Measurements from ENCODE around the gene ANP32A. TPM values are rescaled to one million over a fixed set of nuclear protein-coding genes. Genes with fewer than 3 reads are reported as not detected.
A peak's percentile ranks its signal among the peaks of the same experiment; 100 is the strongest.

The ANP32A gene
- total RNA-seq, 1 donor from 2014 or later: 275 TPM

DNA sequence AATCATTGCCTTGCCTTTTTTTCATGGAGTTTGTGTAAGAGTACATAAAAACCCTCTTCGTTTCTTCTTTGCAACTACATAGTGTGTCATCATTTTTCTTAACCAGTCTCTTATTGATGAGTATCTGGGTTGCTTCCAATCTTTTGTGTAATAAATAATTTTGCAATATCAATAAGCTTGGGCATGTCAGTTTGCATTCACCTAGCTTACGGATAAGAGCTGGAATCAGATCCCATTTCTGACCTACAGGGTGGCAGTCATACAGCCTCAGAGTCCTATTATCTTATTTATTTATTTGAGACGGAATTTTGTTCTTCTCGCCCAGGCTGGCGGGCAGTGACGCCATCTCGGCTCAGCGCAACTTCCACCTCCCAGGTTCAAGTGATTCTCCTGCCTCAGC, 18.3 kb downstream of the ANP32A start:
- Mint-ChIP-seq H3K4me1 (ENCODE audit: low read depth) (peaks cover 77% of the 10 kb centered on the region), H3K9me3 (no peaks in the 10 kb centered on the region), H3K27ac (no peak overlapping the region), H3K4me3 (no peak overlapping the region), H3K27me3 (ENCODE audit: insufficient read depth) (no peaks in the 10 kb centered on the region), H3K36me3 (ENCODE audit: low read depth) (peaks cover 29% of the 10 kb centered on the region)
- intact Hi-C loops (cut with micrococcal nuclease): no loop called here
- no peak for DNase-seq (ENCODE audit: low spot score)

DNA sequence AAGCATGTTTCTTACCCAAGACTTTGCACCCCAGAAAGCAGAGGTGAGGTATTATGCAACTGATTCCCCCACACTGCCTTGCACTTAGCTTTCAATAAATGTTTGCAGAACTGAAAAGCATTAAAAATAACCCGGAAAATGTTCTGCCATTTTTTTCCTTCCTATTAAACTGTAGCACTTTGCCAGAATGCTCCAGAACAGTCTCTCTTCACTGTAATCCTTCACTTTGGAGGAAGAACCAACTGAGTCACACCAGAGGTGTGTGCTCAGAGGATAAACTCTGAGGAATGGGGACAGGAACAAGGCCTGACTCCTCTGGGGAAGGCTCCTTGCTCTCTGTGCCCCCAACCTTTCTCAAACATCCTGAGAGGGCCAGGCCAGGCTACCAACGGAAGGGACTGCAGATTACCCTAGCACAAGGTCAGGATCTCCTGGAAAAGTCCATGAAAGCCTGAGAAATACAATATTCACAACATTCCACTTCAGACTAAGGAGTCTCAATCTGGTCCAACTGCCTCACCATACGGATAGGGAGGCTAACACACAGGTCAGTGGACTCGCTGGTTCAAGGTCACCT, 19.0 kb downstream of the ANP32A start:
- H3K27me3 Mint-ChIP-seq (ENCODE audit: insufficient read depth): no peaks in the 10 kb centered on the region

DNA sequence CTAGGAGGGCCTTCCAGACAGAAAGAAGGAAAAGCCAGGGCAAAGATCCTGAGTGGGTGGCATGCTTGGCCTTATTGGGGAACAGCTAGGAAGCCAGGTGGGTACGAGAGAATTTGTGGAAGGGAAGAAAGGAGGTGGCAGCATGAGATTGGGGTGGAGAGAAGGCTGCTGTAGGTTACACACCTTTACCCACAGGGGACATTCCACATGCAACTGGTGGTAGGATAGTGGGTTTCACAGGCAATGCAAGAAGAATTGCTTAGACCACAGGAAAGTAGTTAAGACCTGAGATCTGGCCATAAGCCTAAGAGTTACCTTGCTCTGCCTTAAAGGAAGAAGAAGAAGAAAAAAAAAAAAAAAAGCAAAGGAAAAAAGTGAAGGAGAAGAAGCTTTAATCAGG, 19.8 kb downstream of the ANP32A start:
- Mint-ChIP-seq H3K4me1 (ENCODE audit: low read depth) (peaks cover 80% of the 10 kb centered on the region), H3K36me3 (ENCODE audit: low read depth) (peaks cover 22% of the 10 kb centered on the region), H3K27me3 (ENCODE audit: insufficient read depth) (no peaks in the 10 kb centered on the region), H3K4me3 (no peak overlapping the region), H3K9me3 (no peaks in the 10 kb centered on the region), H3K27ac (no peak overlapping the region)
- intact Hi-C loops (cut with micrococcal nuclease): no loop called here
- no peak for DNase-seq (ENCODE audit: low spot score)

More for the DNA sequence above, 19.0 kb downstream of the ANP32A start:
- Mint-ChIP-seq H3K4me1 (ENCODE audit: low read depth) (peaks cover 80% of the 10 kb centered on the region), H3K4me3 (no peak overlapping the region), H3K9me3 (no peaks in the 10 kb centered on the region), H3K27ac (no peak overlapping the region), H3K36me3 (ENCODE audit: low read depth) (peaks cover 26% of the 10 kb centered on the region)
- no peak for DNase-seq (ENCODE audit: low spot score)
- intact Hi-C loops (cut with micrococcal nuclease): no loop called here

DNA sequence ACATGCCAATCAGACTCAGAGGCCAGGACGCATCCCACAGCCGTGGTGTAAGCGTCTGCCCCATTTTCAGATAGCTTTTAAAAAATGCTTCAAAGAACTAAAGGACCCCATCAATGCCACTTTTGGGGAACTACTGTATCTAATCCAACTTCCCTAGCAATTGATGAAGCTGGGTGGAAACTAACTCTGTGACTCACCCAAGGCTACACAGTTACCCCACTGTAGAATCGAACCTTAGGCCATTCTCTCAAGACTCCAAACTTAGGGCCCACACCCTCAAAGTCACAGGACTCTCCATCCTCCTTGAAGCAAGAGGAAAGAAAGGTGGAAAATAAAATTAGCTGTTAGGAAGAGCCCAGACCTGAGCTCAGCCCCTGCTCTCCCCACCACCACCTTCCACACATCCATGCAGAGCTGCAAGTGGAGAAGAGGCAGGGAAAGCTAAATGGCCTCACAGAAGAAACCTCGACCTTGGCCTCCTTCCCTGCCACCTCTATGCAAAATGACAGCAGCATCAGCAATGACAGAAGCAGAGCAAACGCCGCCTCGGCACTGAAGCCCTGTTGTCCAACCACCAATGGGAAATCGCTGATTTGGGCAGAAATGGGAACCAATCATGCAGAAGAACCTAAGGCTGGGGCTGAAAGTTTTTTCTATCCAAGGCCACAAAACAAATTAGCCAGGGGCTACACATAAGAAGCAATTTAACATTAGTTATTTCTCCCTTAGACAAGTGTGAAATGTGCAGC, 22.2 kb downstream of the ANP32A start:
- Mint-ChIP-seq H3K27me3 (ENCODE audit: insufficient read depth) (no peaks in the 10 kb centered on the region), H3K4me1 (ENCODE audit: low read depth) (peaks cover 97% of the 10 kb centered on the region), H3K9me3 (no peaks in the 10 kb centered on the region), H3K36me3 (ENCODE audit: low read depth) (peaks cover 28% of the 10 kb centered on the region), H3K27ac (peak overlapping the region; percentile 61), H3K4me3 (no peak overlapping the region)
- intact Hi-C loops (cut with micrococcal nuclease): loop anchor here (5.0 to 10.0 kb wide), 2 partner anchors 34 to 1296 kb away; partner anchors contain the start of gene TLE3
- DNase-seq (ENCODE audit: low spot score): no peak

DNA sequence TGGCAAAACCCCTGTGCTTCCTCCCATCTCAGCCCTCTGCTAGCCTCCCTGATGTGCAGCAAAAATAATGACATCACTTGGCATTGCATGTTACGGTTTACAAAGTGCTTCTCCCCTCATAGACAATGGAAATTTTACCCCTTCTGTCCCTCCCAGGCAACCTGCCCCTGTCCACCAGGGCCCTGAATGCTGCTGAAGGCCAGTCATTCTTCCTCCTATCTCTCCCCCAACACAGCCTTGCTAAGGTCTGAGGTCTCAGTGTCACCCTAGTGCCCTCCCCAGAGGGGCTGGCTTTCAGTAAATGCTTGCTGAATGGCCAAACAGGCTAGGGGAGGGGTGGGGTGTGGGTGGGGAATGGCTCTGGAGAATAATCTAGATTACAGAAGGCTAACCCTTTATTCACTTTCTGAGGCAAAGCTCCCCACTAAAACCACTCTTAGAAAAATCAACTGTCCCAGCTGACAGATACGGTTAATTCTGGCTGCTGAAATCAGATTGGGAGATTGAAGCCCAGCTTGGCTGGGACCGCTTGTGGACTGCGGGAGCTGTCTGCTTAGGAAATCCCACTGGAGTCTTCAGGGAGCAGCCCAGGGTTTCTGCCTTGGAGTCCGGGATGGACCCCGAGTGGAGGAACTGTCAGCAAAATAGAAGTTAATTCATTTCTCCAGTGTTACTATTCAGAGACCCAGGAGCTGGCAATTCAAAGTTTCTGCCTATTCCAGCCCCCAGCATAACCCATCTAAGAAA, 22.9 kb downstream of the ANP32A start:
- H3K4me1 Mint-ChIP-seq (ENCODE audit: low read depth): peaks cover 97% of the 10 kb centered on the region
- H3K9me3 Mint-ChIP-seq: no peaks in the 10 kb centered on the region
- H3K4me3 Mint-ChIP-seq: peak overlapping the region; percentile 61
- no peaks in the 10 kb centered on the region for H3K27me3 Mint-ChIP-seq (ENCODE audit: insufficient read depth)
- DNase-seq (ENCODE audit: low spot score): no peak
- intact Hi-C loops (cut with micrococcal nuclease): loop anchor here (1.0 to 10.0 kb wide), 5 partner anchors 15 to 1297 kb away; partner anchors contain the start of gene TLE3
- peaks cover 35% of the 10 kb centered on the region for H3K36me3 Mint-ChIP-seq (ENCODE audit: low read depth)
- peak overlapping the region; percentile 90 for H3K27ac Mint-ChIP-seq

DNA sequence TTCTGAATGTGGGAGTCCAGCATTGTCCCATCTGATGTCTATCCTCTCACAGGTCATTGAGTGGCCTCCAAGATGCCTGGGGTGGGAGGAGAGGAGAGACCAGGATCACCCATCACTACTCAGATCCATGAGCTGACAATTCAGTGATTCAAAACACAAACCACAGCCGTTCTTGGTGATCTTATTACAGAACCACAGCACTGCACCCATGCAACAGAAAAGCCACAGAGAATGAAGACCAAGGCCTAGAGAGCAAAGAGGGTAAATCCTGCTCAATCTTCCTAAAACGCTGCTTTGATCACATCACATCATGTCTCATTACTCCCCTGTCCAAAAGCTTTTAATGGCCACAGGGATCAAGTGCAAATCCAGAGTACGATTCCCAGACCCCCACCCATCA, 23.5 kb downstream of the ANP32A start:
- H3K4me1 Mint-ChIP-seq (ENCODE audit: low read depth): peaks cover 97% of the 10 kb centered on the region
- no peaks in the 10 kb centered on the region for H3K9me3 Mint-ChIP-seq
- peak; percentile 30 for DNase-seq (ENCODE audit: low spot score)
- H3K4me3 Mint-ChIP-seq: peak overlapping the region; percentile 61
- intact Hi-C loops (cut with micrococcal nuclease): loop anchor here (1.0 to 10.0 kb wide), 5 partner anchors 15 to 1298 kb away; partner anchors contain the start of gene TLE3
- peaks cover 35% of the 10 kb centered on the region for H3K36me3 Mint-ChIP-seq (ENCODE audit: low read depth)
- peak overlapping the region; percentile 90 for H3K27ac Mint-ChIP-seq
- no peaks in the 10 kb centered on the region for H3K27me3 Mint-ChIP-seq (ENCODE audit: insufficient read depth)

DNA sequence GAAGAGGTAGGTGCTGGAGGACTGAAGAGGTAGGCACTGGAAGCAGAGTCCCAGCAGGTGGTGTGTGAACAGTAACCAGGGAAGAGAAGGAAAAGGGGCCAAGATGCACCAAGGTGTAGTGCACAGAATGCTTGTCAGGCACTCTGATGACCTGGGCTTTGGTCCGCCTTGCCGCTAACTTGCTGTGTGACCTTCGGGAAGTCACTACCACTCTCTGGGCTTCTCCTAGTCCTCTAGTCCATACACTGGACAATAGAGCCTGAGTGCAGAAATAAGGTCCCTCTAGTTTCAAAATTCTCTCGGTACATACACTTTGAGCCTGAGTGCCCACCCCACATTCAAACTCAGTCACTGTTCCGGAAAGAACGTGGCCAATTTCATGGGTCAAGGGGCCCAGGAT, 24.1 kb downstream of the ANP32A start:
- intact Hi-C loops (cut with micrococcal nuclease): loop anchor here (5.0 to 10.0 kb wide), 2 partner anchors 36 to 1298 kb away; partner anchors contain the start of gene TLE3
- Mint-ChIP-seq H3K4me3 (peak overlapping the region; percentile 61), H3K27ac (no peak overlapping the region), H3K27me3 (ENCODE audit: insufficient read depth) (no peaks in the 10 kb centered on the region), H3K4me1 (ENCODE audit: low read depth) (peaks cover 97% of the 10 kb centered on the region), H3K36me3 (ENCODE audit: low read depth) (peaks cover 34% of the 10 kb centered on the region), H3K9me3 (no peaks in the 10 kb centered on the region)
- no peak for DNase-seq (ENCODE audit: low spot score)

DNA sequence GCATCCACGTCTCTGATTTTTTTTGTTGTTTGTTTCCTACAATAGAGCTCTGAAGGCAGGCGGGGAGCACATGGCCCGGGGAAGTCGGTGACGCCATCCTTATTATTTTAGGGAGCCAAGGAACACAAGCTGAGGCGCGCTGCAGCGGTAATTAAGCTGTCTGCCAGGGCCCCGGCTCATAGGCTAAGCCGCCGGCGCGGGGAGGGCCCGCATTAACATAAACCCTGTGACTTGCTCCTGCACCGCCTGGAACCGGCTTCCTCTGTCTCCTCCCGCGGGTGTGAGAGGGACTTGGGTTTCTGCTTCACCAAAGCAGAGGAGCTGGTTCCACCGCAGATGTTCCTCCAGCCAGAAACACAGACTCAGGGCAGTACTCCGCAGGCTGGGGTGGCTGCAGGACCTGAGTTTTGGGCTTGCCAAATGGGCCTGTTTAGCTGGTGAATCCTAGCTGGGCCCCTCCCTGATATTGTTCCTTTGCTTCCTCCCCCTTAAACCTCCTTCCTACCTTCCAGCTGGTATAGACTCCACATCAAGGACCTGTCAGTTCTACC, 25.3 kb downstream of the ANP32A start:
- intact Hi-C loops (cut with micrococcal nuclease): loop anchor here (5.0 to 10.0 kb wide), 2 partner anchors 37 to 1299 kb away; partner anchors contain the start of gene TLE3
- peak; percentile 73 for DNase-seq (ENCODE audit: low spot score)
- H3K4me1 Mint-ChIP-seq (ENCODE audit: low read depth): peaks cover 98% of the 10 kb centered on the region
- H3K27me3 Mint-ChIP-seq (ENCODE audit: insufficient read depth): no peaks in the 10 kb centered on the region
- H3K27ac Mint-ChIP-seq: peak overlapping the region; percentile 87
- no peaks in the 10 kb centered on the region for H3K9me3 Mint-ChIP-seq
- peak overlapping the region; percentile 73 for H3K4me3 Mint-ChIP-seq
- H3K36me3 Mint-ChIP-seq (ENCODE audit: low read depth): peaks cover 43% of the 10 kb centered on the region

DNA sequence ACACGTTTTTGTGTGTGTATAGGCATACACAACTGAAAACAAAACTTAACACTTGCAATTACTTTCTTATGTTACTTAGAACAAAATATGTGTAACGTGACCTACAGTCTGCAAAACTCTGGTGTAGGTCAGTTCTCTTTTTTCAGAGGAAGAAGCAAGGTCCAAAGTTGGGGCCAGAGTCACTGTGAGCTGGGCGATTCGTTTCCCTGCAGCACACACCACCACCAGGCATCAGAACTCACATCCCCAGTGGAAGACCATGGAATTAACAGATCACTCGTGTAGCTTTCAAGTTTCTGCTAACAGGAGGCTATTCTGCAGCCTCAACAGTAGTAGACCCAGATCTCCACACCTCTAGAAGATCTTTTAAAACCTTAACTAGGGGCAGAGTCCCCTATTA, 25.8 kb downstream of the ANP32A start:
- Mint-ChIP-seq H3K4me3 (peak overlapping the region; percentile 73), H3K27me3 (ENCODE audit: insufficient read depth) (no peaks in the 10 kb centered on the region), H3K36me3 (ENCODE audit: low read depth) (peaks cover 39% of the 10 kb centered on the region), H3K4me1 (ENCODE audit: low read depth) (peaks cover 99% of the 10 kb centered on the region), H3K27ac (peak overlapping the region; percentile 87), H3K9me3 (no peaks in the 10 kb centered on the region)
- intact Hi-C loops (cut with micrococcal nuclease): loop anchor here (5.0 to 10.0 kb wide), 2 partner anchors 37 to 1300 kb away; partner anchors contain the start of gene TLE3
- DNase-seq (ENCODE audit: low spot score): no peak

DNA sequence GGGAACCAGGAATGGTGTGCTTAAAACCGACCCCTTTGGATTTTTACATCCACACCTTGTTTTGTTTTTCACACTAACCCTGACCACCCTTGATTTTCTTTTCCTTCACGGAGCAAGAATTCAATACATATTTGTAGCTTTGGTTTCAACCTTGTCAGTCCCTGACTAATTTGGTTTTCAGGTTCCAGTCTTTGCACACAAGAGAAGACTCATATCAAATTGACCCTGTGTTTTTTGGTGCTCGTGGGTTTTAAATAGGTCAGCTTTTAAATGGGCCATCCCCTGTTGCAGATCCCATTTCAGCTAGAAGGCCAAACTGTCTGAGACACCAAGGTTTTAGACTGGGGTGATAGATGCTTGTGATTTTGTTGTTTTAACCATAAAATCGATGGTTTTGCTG, 26.4 kb downstream of the ANP32A start:
- Mint-ChIP-seq H3K27me3 (ENCODE audit: insufficient read depth) (no peaks in the 10 kb centered on the region), H3K36me3 (ENCODE audit: low read depth) (peaks cover 35% of the 10 kb centered on the region), H3K9me3 (no peaks in the 10 kb centered on the region), H3K27ac (peak overlapping the region; percentile 87), H3K4me1 (ENCODE audit: low read depth) (peaks cover 99% of the 10 kb centered on the region), H3K4me3 (peak overlapping the region; percentile 73)
- no peak for DNase-seq (ENCODE audit: low spot score)
- intact Hi-C loops (cut with micrococcal nuclease): loop anchor here (10.0 kb wide), 1 partner anchor 1300 kb away; the partner anchor contains the start of gene TLE3

DNA sequence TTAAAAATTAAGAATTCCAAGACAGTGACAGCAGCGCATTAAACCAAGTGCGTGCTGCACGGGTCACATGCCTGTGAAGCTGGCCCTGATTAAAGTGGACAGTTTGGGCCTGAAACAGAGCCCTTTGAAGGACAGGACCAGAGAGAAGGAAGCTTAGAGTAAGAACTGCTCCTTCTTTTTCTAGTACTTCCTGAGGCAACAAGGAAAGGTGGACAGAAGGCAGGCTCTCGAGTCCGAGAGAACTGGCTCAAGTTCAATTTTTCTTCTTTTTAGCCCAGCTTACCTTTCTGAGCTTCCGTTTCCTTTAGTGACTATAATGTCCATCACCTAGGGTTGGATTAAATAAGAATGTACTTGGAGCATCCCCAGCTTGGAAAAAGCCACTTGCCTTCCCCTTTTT, 26.9 kb downstream of the ANP32A start:
- Mint-ChIP-seq H3K9me3 (no peaks in the 10 kb centered on the region), H3K27ac (no peak overlapping the region), H3K4me3 (no peak overlapping the region), H3K4me1 (ENCODE audit: low read depth) (peaks cover 98% of the 10 kb centered on the region), H3K27me3 (ENCODE audit: insufficient read depth) (no peaks in the 10 kb centered on the region), H3K36me3 (ENCODE audit: low read depth) (peaks cover 30% of the 10 kb centered on the region)
- intact Hi-C loops (cut with micrococcal nuclease): loop anchor here (10.0 kb wide), 1 partner anchor 1301 kb away; the partner anchor contains the start of gene TLE3
- DNase-seq (ENCODE audit: low spot score): no peak
